GM12872 (cell line): ENCODE results near the gene FOSB.
A peak's percentile ranks its signal among the peaks of the same experiment; 100 is the strongest.

Experiments used
- TF ChIP-seq, protein P1 (sequence below): IDR thresholded peaks from 3 replicates; pipeline ENCODE4 v1.5.1; 2011; ENCODE audit warnings: low read depth, mild to moderate bottlenecking, low read length, moderate library complexity; ENCODE audit not compliant: insufficient read depth

The FOSB gene

DNA sequence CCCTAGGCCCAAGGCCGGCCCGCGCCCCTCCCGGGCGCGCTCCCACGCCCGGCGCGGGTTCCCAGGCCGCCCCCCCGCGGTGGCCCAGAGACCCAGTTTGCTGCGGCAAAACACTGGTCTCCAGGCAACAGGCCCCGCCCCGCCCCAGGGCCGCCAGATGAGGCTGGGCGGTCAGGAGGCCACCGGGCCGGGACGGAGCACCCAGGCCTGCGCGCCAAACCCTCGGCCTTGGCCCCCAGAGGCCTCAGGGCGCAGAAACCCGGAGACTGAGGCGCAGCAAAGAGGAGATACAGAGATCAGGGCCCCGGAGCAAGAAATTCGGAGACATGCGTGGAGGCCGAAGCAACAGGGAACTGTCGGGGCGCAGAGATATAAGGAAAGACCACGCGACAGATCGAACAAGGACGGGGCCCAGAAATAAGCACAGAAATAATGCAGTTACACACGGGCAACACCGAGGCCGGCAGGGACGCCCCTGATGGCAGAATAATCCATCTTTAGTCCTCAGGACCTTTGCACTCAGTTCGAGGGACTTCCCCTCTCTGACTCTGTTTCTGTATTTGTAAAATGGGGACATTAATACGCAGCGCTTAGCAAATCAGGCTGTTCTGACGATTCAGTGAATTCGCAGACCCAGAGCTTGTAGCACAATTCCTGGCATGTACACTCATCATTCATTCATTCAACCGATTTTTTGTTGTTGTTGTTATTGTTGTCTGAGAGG is 23.3 kb upstream of the FOSB start:
- TF ChIP-seq, protein P1, sequence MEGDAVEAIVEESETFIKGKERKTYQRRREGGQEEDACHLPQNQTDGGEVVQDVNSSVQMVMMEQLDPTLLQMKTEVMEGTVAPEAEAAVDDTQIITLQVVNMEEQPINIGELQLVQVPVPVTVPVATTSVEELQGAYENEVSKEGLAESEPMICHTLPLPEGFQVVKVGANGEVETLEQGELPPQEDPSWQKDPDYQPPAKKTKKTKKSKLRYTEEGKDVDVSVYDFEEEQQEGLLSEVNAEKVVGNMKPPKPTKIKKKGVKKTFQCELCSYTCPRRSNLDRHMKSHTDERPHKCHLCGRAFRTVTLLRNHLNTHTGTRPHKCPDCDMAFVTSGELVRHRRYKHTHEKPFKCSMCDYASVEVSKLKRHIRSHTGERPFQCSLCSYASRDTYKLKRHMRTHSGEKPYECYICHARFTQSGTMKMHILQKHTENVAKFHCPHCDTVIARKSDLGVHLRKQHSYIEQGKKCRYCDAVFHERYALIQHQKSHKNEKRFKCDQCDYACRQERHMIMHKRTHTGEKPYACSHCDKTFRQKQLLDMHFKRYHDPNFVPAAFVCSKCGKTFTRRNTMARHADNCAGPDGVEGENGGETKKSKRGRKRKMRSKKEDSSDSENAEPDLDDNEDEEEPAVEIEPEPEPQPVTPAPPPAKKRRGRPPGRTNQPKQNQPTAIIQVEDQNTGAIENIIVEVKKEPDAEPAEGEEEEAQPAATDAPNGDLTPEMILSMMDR = no peak

DNA sequence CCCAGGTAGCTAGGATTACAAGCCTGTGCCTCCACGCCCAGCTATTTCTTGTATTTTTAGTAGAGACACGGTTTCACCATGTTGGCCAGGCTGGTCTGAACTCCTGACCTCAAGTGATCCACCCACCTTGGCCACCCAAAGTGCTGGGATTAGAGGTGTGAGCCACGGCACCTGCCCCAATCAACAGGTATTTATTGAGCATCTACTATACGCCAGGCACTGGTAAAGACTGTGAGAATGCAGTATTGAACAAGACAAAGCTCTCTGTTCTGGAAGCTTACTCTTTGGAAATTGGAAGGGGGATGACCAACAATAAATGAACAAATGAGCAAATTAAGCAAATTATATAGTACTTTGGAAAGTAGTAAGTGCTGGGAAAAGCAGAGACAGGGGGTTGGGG is 22.7 kb upstream of the FOSB start:
- TF ChIP-seq, protein P1 = no peak

DNA sequence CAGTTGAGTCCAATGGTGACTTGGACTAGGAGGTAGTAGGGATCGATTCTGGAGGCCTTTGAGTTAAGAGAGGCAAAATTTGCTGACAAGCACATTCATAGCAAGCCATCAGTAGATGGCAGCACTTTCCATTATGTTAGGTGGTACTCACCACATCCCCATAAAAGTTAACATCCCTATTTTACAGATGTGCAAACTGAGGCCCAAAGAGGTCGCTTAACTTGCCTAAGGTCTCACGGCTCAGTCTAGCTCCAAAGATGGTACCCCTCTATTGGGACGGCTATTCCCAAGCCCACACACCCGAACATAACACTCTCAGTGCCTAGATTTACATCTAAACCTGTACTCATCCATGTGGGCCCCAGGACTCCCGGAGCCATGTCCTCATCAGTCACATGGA is 21.5 kb upstream of the FOSB start:
- TF ChIP-seq, protein P1 = peak; percentile 68

DNA sequence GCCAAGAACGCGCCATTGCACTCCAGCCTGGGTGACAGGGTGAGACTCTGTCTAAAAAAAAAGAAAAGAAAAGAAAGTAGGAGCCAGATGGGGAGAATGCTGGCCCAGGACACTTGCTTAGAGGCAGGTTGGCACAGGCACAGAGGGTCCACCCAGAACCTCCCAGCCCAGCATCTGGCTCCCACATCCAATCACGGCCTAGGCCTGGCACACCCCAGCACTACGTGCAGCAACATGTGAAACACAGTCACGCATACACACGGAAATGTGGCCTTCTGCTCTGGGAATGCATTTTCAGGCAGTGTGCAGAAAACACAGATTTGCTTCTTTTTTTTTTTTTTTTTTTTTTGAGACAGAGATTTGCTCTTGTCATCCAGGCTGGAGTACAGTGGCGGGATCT is 20.9 kb upstream of the FOSB start:
- TF ChIP-seq, protein P1 = no peak

DNA sequence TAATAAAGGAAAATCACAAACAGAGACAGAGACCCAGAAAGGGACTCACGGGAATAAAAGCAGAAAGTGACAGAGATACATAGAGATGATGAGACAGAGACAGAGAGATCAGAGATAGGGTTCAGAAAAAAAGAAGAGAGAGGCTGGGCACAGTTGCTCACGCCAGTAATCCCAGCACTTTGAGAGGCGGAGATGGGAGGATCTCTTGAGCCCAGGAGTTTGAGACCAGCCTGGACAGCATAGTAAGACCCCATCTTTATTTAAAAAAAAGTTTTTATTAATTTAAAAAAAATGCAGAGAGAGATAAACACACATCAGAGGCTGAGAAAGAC is 19.4 kb upstream of the FOSB start:
- TF ChIP-seq, protein P1 = no peak

DNA sequence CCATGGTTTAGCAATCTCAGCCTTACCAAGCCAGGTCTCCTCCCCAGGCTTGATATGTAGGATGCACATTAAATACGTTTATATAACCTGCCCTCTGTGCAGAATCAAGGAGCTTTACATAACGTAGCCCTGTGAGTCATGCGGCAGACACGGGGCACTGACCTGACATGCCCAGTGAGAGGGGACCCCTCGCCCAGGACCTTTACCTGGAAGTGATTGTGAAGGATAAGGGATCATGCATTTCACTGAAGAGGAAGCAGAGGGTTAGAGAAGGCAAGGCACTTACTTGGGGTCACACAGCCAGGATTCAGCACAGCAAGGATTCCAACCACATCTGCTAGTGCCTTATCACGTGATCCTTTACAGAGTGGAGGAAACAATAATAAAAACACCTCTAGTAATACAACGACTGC is 18.9 kb upstream of the FOSB start:
- TF ChIP-seq, protein P1 = no peak

DNA sequence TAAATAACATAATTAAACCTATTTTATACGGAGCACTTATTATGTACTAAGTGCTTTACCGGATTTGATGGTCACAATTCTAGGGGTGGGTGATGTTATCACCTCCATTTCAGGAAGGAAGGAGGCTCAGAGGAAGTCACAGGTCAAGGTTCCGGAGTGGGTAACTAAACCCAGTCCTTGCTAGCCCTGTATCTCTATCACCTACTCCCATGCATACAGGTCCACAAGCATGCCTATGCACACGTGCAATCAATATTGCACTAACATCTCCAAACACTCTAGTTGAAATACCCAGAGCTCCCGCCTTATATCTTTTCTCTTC is 17.8 kb upstream of the FOSB start:
- TF ChIP-seq, protein P1 = no peak
